PC-3 (cell line): Measurements from ENCODE around the gene RP9. TPM values are rescaled to one million over a fixed set of nuclear protein-coding genes. Genes with fewer than 3 reads are reported as not detected.

Experiments used
- ATAC-seq: fragments of 200-7000 bp; cut with Tn5 transposase; 2 replicates; pipeline ENCODE4 v1.9.1; 2020; ENCODE audit warnings: mild to moderate bottlenecking, moderate library complexity
- BruUV-seq: library from RNA; stranded (reverse); fragments of 400-500 nt; replicated peaks from 2 replicates; lab custom pipeline; 2021; lab: Mats Ljungman, UMichigan
- CTCF ChIA-PET: fragments of 300-600 bp; sonication (Branson Sonifier 250); formaldehyde crosslinking; loops from one replicate; lab custom pipeline; 2022; ENCODE audit warnings: antibody characterized with exemption; lab: Charles Lee
- POLR2A ChIA-PET: fragments of 300-600 bp; sonication (Branson Sonifier 250); formaldehyde crosslinking; loops from one replicate; lab custom pipeline; 2022; ENCODE audit warnings: antibody characterized with exemption; ENCODE audit not compliant: unreplicated experiment; lab: Charles Lee
- DNase-seq: peaks from one replicate; pipeline ENCODE4 v3.0.0-alpha.2; 2015
- H2AFZ ChIP-seq: fragments of 300-600 bp; sonication (generic); 2 replicates; pipeline ENCODE4 v1.6.0; 2016; ENCODE audit warnings: antibody characterized with exemption, low read length
- H3F3A ChIP-seq: fragments of 300-600 bp; sonication (generic); one replicate; pipeline ENCODE4 v1.6.0; 2017; ENCODE audit warnings: antibody characterized with exemption, low read length, control low read depth, mild to moderate bottlenecking; ENCODE audit not compliant: unreplicated experiment
- H3K27ac ChIP-seq: fragments of 300-600 bp; sonication (generic); 2 replicates; pipeline ENCODE4 v1.5.1; 2016; ENCODE audit warnings: mild to moderate bottlenecking, low read length
- H3K27me3 ChIP-seq: fragments of 300-600 bp; sonication (generic); 2 replicates; pipeline ENCODE4 v1.6.1; 2016; ENCODE audit warnings: low read length, mixed read lengths
- H3K36me3 ChIP-seq: fragments of 300-600 bp; sonication (generic); 2 replicates; pipeline ENCODE4 v1.6.1; 2016; ENCODE audit warnings: low read depth, mixed run types, low read length, mixed read lengths
- H3K4me1 ChIP-seq: fragments of 300-600 bp; sonication (generic); 2 replicates; pipeline ENCODE4 v1.5.1; 2016; ENCODE audit warnings: low read length; ENCODE audit not compliant: insufficient read depth
- H3K4me2 ChIP-seq: fragments of 300-600 bp; sonication (generic); 2 replicates; pipeline ENCODE4 v1.6.0; 2016; ENCODE audit warnings: low read length
- H3K4me3 ChIP-seq: fragments of 300-600 bp; sonication (generic); 2 replicates; pipeline ENCODE4 v1.5.1; 2016; ENCODE audit warnings: mild to moderate bottlenecking, low read length, mixed read lengths
- H3K79me2 ChIP-seq: fragments of 300-600 bp; sonication (generic); 2 replicates; pipeline ENCODE4 v1.6.1; 2017; ENCODE audit warnings: low read length, mixed read lengths
- H3K9ac ChIP-seq: fragments of 300-600 bp; sonication (generic); 2 replicates; pipeline ENCODE4 v1.6.0; 2016; ENCODE audit warnings: mild to moderate bottlenecking, low read length
- H3K9me2 ChIP-seq: fragments of 300-600 bp; sonication (generic); replicated peaks from 2 replicates; pipeline ENCODE4 v1.6.1; 2016; ENCODE audit warnings: mixed run types, low read length, mixed read lengths
- H3K9me3 ChIP-seq: fragments of 300-600 bp; sonication (generic); 2 replicates; pipeline ENCODE4 v1.6.1; 2016; ENCODE audit warnings: low read length, mixed read lengths
- H4K20me1 ChIP-seq: fragments of 300-600 bp; sonication (generic); 2 replicates; pipeline ENCODE4 v1.6.1; 2016; ENCODE audit warnings: low read length, mixed read lengths
- CTCF ChIP-seq: fragments of 300-600 bp; sonication (generic); conservative IDR thresholded peaks from 2 replicates; pipeline ENCODE4 v1.5.1; 2017; ENCODE audit warnings: antibody characterized with exemption, low read depth, mild to moderate bottlenecking, low read length
- EZH2 ChIP-seq: fragments of 300-600 bp; sonication (generic); IDR thresholded peaks from one replicate; pipeline ENCODE4 v1.6.1; 2017; ENCODE audit warnings: antibody characterized with exemption, mild to moderate bottlenecking, low read length; ENCODE audit not compliant: unreplicated experiment
- EZH2phosphoT487 ChIP-seq: fragments of 300-600 bp; sonication (generic); IDR thresholded peaks from 2 replicates; pipeline ENCODE4 v1.6.1; 2018; ENCODE audit warnings: mild to moderate bottlenecking, antibody characterized with exemption, low read length, borderline replicate concordance
- intact Hi-C: fragments of 100-400 bp; cut with micrococcal nuclease; formaldehyde crosslinking; loops from 2 replicates; pipeline ENCODE4 v1.9.0; 2023
- total RNA-seq: library from RNA; depleted of rRNA; stranded (reverse); fragments of >200 nt; gene quantifications from 2 replicates; pipeline ENCODE4 v1.2.3, GENCODE V29; 2014

RP9 gene
- total RNA-seq, 1 experiment from 2014 or later, result 33.9 TPM

- ChIA-PET POLR2A (no interaction called here), CTCF (no interaction called here)
- intact Hi-C loops, result no loop called here
- H3K4me2 ChIP-seq, result no peak overlapping the region
- no peaks in the 10 kb centered on the region for H3F3A ChIP-seq
- no peak overlapping the region for H3K4me3 ChIP-seq
- H3K27me3 ChIP-seq, result no peaks in the 10 kb centered on the region
- no peak overlapping the region for H2AFZ ChIP-seq
- ATAC-seq, result no peak; the same call in 1 of the 2 replicates
- no peak overlapping the region for H3K27ac ChIP-seq
- no peaks in the 10 kb centered on the region for H3K79me2 ChIP-seq
- DNase-seq, result peak; percentile 32
- H3K9ac ChIP-seq, result no peak overlapping the region
- peaks cover 5% of the 10 kb centered on the region; the same call in 1 of the 2 replicates for H3K4me1 ChIP-seq
- no peaks in the 10 kb centered on the region for H3K9me3 ChIP-seq
- no peaks in the 10 kb centered on the region for H3K36me3 ChIP-seq
- no peak for TF ChIP-seq EZH2phosphoT487
- TF ChIP-seq EZH2, result no peak
- TF ChIP-seq CTCF, result no peak
- H4K20me1 ChIP-seq, result no peaks in the 10 kb centered on the region
- BruUV-seq, result no TSS peak
- H3K9me2 ChIP-seq, result no peaks in the 10 kb centered on the region
Measured at GRCh38 chr7:33143996-33144718, 35.0 kb upstream of the RP9 start.

GRCh38 chr7:33142585-33142984 lies 33.4 kb upstream of the RP9 start:
- BruUV-seq, result no TSS peak
- Histone ChIP-seq H4K20me1 (no peaks in the 10 kb centered on the region), H3K4me1 (peaks cover 5% of the 10 kb centered on the region; the same call in 1 of the 2 replicates), H3K9me2 (no peaks in the 10 kb centered on the region), H3K4me2 (no peak overlapping the region), H3F3A (no peaks in the 10 kb centered on the region), H2AFZ (no peak overlapping the region), H3K9me3 (no peaks in the 10 kb centered on the region), H3K27ac (no peak overlapping the region), H3K9ac (no peak overlapping the region), H3K4me3 (no peak overlapping the region), H3K36me3 (no peaks in the 10 kb centered on the region), H3K79me2 (no peaks in the 10 kb centered on the region), H3K27me3 (no peaks in the 10 kb centered on the region)
- intact Hi-C loops, result no loop called here
- ATAC-seq (no peak), DNase-seq (no peak)
- ChIA-PET CTCF (no interaction called here), POLR2A (no interaction called here)
- TF ChIP-seq EZH2, result no peak
- no peak for TF ChIP-seq EZH2phosphoT487
- TF ChIP-seq CTCF, result no peak

GRCh38 chr7:33137103-33137502 lies 27.9 kb upstream of the RP9 start:
- no peaks in the 10 kb centered on the region for H3K9me3 ChIP-seq
- no peak overlapping the region for H2AFZ ChIP-seq
- TF ChIP-seq EZH2phosphoT487 (no peak), EZH2 (no peak), CTCF (no peak)
- no peaks in the 10 kb centered on the region for H3F3A ChIP-seq
- ATAC-seq, result no peak
- H3K9me2 ChIP-seq, result no peaks in the 10 kb centered on the region
- H3K27ac ChIP-seq, result no peak overlapping the region
- H3K4me2 ChIP-seq, result no peak overlapping the region
- H3K79me2 ChIP-seq, result no peaks in the 10 kb centered on the region
- H3K9ac ChIP-seq, result no peak overlapping the region
- no peaks in the 10 kb centered on the region for H3K36me3 ChIP-seq
- DNase-seq, result no peak
- H3K4me3 ChIP-seq, result no peak overlapping the region
- H3K27me3 ChIP-seq, result no peaks in the 10 kb centered on the region
- POLR2A ChIA-PET, result no interaction called here
- intact Hi-C loops, result no loop called here
- CTCF ChIA-PET, result no interaction called here
- no peaks in the 10 kb centered on the region for H4K20me1 ChIP-seq
- no peaks in the 10 kb centered on the region for H3K4me1 ChIP-seq
- no TSS peak for BruUV-seq
